GM21737 (cell line): Measurements from ENCODE around the gene COL6A2.
"Not testable (repeated sequence)": the region's sequence is repeated elsewhere in the genome, so short reads cannot be mapped to it uniquely, and the experiment has no call there.

Experiments used
- ATAC-seq: cut with Tn5 transposase; IDR thresholded peaks from one replicate; pipeline ENCODE4 v1.9.1; 2021; ENCODE audit warnings: mild to moderate bottlenecking, moderate library complexity; ENCODE audit not compliant: unreplicated experiment

COL6A2 gene

DNA sequence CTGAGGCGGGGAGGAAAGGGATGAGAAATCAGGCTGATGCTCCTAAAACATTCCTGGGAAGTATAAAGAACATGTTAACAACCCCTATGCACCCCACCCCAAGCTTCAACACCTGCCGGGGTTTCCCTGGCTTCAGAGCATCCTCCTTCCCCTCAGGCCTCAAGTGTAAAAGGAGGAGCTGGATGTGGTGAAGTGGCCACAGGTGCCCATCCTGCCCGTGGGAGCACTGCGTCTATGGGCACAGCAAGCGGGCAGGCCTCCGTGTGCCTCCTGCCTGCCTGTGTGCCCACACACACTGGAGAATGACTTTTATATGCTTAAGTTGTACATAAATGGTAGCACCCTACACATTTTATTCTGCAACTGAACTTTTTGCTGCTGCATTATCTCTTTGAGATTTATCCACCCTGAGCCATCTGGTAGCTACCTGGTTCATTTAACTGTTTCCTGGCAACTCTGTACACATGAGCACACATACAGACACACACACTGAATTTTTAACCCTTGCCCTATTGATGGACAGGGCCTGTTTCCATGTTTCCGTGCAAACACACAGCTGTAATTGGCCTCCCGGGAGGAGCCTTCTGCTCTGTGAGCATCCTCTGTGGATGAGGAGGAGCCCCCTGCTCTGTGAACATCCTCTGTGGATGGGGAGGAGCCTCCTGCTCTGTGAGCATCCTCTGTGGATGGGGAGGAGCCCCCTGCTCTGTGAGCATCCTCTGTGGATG lies 70.9 kb downstream of the COL6A2 start:
- no peak for ATAC-seq

DNA sequence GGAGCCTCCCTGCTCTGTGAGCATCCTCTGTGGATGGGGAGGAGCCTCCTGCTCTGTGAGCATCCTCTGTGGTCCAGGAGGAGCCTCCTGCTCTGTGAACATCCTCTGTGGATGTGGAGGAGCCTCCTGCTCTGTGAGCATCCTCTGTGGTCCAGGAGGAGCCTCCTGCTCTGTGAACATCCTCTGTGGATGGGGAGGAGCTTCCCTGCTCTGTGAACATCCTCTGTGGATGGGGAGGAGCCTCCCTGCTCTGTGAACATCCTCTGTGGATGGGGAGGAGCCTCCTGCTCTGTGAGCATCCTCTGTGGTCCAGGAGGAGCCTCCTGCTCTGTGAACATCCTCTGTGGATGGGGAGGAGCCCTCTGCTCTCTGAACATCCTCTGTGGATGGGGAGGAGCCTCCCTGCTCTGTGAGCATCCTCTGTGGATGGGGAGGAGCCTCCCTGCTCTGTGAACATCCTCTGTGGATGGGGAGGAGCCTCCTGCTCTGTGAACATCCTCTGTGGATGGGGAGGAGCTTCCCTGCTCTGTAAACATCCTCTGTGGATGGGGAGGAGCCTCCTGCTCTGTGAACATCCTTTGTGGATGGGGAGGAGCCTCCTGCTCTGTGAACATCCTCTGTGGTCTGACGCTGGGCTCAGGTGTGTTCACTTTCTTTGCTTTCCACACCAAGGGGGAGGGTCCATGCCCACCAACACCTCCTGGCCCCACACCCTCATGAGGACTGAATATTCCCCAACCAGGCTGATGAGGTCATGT lies 72.7 kb downstream of the COL6A2 start:
- not testable (repeated sequence) for ATAC-seq

DNA sequence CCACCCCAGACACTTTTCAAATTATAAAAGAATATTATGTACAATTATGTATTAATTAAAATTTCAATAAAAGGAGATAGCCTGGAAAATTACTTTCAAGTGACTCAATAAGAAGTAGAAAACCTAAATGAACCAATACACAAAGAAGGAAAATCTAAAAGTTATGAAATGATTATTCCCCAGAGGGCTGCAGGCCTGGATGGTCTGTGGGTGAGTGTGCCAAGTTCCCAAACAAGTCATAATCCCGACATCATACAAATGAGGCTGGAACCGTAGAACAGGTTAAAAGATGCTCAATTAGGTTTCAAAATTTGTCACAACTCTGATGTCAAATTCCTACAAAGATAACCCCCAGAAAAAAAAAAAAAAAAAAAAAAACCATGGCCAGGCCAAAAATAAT lies 73.7 kb downstream of the COL6A2 start:
- no peak for ATAC-seq

GRCh38 chr21:46171996-46172862 lies 74.3 kb downstream of the COL6A2 start:
- ATAC-seq, result no peak

GRCh38 chr21:46172863-46173528 lies 75.1 kb downstream of the COL6A2 start:
- no peak for ATAC-seq

- no peak for ATAC-seq
Measured at GRCh38 chr21:46173573-46173972, 75.7 kb downstream of the COL6A2 start.

DNA sequence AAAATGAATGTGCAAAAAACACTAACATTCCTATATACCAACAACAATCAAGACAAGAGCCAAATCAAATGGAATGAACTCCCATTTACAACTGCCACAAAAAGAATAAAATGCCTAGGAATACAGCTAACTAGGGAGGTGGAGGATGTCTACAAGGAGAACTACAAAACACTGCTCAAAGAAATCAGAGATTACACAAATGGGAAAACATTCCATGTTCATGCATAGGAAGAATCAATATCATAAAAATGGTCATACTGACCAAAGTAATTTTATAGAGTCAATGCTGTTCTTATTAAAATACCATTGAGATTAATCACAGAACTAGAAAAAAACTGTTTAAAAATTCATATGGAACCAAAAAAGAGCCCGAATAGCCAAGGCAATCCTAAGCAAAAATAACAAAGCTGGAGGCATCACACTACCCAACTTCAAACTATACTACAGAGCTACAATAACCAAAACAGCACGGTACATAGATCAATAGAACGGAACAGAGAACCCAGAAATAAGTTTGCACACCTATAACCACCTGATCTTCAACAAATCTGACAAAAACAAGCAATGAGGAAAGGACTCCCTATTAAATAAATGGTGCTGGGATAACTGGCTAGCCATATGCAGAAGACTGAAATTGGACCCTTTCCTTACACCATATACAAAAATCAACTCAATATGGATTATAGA lies 78.7 kb downstream of the COL6A2 start:
- not testable (repeated sequence) for ATAC-seq

GRCh38 chr21:46178961-46179360 lies 81.0 kb downstream of the COL6A2 start:
- ATAC-seq, result no peak
